ENCODE results near the gene RNF180.
"Not testable (repeated sequence)": the region's sequence is repeated elsewhere in the genome, so short reads cannot be mapped to it uniquely, and the experiment has no call there.

RNF180 gene

GRCh38 chr5:64397552-64397951 lies 231.9 kb downstream of the RNF180 start:
- DNase-seq (ENCODE audit: low read depth), result no peak

GRCh38 chr5:64398735-64399134 lies 233.1 kb downstream of the RNF180 start:
- not testable (repeated sequence) for DNase-seq (ENCODE audit: low read depth)

DNA sequence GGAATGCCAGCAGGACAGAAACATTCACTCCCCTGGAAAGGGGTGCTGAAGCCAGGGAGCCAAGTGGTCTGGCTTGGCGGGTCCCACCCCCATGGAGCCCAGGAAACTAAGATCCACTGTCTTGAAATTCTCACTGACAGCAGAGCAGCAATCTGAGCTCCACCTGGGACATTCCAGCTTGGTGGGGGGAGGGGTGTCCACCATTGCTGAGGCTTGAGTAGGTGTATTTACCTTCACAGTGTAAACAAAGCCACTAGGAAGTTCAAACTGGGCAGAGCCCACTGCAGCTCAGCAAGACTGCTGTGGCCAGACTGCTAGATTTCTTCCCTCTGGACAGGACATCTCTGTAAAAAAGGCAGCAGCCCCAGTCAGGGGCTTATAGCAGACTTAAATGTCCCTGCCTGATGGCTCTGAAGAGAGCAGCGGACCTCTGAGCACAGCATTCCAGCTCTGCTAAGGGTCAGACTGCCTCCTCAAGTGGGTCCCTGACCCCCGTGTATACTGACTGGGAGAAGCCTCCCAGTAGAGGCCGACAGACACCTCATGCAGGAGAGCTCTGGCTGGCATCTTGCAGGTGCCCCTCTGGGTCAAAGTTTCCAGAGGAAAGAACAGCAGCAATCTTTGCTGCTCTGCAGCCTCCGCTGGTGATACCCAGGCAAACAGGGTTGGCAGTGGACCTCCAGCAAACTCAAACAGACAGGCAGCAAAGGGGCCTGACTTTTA lies 241.6 kb downstream of the RNF180 start:
- DNase-seq (ENCODE audit: low read depth), result not testable (repeated sequence)

- DNase-seq (ENCODE audit: low read depth), result no peak
Measured at GRCh38 chr5:64417390-64417789, 251.7 kb downstream of the RNF180 start.

- no peak for DNase-seq (ENCODE audit: low read depth)
Measured at GRCh38 chr5:64418013-64418412, 252.4 kb downstream of the RNF180 start.
